ENCODE measurements around the gene ZGPAT.

DNA sequence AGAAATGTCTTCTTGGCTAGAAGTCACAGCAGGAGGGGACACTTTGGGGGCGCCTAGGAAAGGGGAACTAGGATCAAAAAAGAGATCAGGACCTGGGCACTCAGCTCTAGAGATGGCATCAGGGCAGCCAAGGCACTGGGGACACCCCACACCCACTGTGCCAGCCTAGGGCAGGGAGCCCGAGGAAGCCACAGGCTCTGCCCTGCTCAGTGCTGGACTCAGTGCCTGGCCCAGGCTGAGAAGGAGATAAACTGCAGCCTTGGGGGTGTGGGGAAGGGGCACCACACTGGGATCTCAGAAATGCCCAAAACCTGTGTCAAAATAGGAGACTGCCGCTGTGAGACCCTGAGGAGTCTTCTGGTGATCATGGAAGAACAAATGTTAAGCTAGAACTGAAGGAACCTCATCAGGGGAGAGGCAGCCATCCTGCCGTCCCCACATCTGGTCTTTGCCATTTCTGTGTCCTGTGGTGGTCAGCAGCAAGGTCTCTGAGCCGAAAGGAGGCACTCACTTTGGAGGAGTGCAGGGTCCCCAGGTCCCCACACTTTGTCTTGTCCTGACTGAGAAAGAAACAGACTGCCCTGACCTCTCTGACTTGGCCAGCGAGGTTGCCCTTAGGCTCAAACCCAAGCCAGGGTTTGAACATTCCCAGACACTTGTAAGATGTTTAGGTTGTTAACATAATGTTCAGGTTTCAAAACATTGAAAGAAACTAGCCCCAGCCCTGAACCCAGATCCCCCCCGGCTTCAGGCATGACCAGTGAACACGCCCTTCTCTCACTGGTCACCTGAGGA lies 2.4 kb upstream of the ZGPAT start:
- TF ChIP-seq, protein P1, sequence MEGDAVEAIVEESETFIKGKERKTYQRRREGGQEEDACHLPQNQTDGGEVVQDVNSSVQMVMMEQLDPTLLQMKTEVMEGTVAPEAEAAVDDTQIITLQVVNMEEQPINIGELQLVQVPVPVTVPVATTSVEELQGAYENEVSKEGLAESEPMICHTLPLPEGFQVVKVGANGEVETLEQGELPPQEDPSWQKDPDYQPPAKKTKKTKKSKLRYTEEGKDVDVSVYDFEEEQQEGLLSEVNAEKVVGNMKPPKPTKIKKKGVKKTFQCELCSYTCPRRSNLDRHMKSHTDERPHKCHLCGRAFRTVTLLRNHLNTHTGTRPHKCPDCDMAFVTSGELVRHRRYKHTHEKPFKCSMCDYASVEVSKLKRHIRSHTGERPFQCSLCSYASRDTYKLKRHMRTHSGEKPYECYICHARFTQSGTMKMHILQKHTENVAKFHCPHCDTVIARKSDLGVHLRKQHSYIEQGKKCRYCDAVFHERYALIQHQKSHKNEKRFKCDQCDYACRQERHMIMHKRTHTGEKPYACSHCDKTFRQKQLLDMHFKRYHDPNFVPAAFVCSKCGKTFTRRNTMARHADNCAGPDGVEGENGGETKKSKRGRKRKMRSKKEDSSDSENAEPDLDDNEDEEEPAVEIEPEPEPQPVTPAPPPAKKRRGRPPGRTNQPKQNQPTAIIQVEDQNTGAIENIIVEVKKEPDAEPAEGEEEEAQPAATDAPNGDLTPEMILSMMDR (conservative IDR thresholded peaks at IDR 0.05; ENCODE audit: low read length): no peak
- TF ChIP-seq EZH2phosphoT487 (IDR thresholded peaks at IDR 0.05; ENCODE audit: borderline replicate concordance): no peak
